Retinal pigment epithelial cell (primary cell): ENCODE data around the gene MOB4.

Experiments used
- DNase-seq: peaks from one replicate; pipeline ENCODE4 v3.0.0-alpha.2; 2010; ENCODE audit warnings: low read depth
- H3K4me3 ChIP-seq: 2 replicates; pipeline ENCODE4 v1.5.1; 2011; ENCODE audit warnings: mild to moderate bottlenecking, low read length, control low read depth, moderate library complexity
- TF ChIP-seq, protein P1 (sequence below): conservative IDR thresholded peaks from 2 replicates; pipeline ENCODE4 v1.5.1; 2011; ENCODE audit warnings: low read depth, low read length, control low read depth, inconsistent platforms

Gene MOB4

DNA sequence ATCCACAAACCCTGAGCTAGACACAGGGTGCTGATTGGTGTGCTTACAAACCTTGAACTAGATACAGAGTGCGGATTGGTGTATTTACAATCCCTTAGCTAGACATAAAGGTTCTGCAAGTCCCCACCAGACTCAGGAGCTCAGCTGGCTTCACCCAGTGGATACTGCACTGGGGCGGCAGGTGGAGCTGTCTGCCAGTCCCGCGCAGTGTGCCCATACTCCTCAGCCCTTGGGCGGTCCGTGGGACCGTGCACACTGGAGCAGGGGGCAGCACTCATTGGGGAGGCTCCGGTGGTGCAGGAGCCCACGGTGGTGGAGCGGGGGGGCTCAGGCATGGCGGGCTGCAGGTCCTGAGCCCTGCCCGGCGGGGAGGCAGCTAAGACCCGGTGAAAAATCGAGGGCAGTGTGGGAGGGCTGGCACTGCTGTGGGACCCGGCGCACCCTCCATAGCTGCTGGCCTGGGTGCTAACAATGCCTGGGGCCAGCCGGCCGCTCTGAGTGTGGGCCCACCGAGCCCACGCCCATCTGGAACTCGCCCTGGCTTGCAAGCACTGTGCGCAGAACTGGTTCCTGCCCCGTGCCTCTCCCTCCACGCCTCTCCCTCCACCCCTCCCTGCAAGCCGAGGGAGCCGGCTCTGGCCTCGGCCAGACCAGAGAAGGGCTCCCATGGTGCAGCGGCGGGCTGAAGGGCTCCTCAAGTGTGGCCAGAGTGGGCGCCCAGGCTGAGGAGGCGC, 75.6 kb downstream of the MOB4 start:
- no peak overlapping the region for H3K4me3 ChIP-seq
- DNase-seq = no peak
- TF ChIP-seq, protein P1, sequence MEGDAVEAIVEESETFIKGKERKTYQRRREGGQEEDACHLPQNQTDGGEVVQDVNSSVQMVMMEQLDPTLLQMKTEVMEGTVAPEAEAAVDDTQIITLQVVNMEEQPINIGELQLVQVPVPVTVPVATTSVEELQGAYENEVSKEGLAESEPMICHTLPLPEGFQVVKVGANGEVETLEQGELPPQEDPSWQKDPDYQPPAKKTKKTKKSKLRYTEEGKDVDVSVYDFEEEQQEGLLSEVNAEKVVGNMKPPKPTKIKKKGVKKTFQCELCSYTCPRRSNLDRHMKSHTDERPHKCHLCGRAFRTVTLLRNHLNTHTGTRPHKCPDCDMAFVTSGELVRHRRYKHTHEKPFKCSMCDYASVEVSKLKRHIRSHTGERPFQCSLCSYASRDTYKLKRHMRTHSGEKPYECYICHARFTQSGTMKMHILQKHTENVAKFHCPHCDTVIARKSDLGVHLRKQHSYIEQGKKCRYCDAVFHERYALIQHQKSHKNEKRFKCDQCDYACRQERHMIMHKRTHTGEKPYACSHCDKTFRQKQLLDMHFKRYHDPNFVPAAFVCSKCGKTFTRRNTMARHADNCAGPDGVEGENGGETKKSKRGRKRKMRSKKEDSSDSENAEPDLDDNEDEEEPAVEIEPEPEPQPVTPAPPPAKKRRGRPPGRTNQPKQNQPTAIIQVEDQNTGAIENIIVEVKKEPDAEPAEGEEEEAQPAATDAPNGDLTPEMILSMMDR = no peak

DNA sequence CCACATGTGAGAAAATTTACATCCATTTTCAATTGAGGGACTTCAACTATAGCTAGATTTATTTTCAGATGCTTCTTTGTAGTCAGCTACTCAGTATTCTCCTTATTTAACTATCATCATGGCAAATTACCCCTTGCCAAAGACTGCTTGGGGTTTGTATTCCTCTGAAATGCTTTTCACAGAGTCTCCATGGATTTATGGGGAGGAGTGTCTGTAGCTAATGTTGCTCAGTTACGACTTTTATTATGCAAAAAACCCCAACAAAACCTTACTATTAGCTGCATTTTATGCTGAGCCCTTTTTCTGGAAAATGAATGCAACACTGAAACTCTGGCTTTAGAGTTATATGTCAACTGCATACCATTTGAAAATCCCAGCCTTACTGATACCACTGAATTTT, 80.9 kb downstream of the MOB4 start:
- DNase-seq = no peak
- no peak overlapping the region for H3K4me3 ChIP-seq
- TF ChIP-seq, protein P1 = no peak

DNA sequence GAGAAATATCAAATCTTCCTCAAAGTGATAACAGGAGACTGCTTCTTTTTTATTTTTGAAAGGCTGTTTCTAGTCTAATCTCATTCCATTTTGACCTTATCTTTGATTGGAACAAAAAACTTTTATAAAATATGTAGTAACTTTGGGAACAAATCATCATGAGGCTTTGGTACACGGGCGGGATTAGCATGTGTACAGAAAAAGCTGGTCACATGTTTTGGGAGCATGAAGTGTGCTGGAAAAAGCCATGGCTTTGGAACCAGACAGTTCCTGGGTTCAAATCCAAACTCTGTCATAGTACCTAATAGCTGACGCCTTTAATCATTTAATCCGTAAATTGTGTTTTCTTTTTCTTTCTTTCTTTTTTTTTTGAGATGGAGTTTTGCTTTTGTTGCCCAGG, 81.3 kb downstream of the MOB4 start:
- DNase-seq = no peak

DNA sequence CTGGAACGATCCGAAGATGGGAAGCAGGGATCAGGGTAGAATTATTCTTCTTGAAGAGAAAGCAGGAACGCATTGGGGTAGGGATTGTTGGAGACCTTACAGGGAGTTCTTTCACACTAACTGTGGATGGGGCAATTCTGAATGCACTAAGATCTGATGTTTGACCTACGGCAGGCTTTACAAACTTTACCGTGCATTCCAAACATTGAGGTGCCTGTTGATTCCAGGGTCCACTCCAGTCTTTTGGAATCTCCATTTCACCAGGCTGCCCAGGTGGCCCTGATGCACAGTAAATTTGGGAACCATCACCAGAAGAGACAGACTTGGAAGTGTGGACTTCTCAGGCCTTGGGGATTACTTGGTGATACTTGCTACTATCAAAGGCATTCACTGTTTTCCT, 82.6 kb downstream of the MOB4 start:
- DNase-seq = no peak
- TF ChIP-seq, protein P1 = no peak
- H3K4me3 ChIP-seq = no peak overlapping the region

More for the DNA sequence above, 81.3 kb downstream of the MOB4 start:
- TF ChIP-seq, protein P1 = no peak
- H3K4me3 ChIP-seq = no peak overlapping the region

DNA sequence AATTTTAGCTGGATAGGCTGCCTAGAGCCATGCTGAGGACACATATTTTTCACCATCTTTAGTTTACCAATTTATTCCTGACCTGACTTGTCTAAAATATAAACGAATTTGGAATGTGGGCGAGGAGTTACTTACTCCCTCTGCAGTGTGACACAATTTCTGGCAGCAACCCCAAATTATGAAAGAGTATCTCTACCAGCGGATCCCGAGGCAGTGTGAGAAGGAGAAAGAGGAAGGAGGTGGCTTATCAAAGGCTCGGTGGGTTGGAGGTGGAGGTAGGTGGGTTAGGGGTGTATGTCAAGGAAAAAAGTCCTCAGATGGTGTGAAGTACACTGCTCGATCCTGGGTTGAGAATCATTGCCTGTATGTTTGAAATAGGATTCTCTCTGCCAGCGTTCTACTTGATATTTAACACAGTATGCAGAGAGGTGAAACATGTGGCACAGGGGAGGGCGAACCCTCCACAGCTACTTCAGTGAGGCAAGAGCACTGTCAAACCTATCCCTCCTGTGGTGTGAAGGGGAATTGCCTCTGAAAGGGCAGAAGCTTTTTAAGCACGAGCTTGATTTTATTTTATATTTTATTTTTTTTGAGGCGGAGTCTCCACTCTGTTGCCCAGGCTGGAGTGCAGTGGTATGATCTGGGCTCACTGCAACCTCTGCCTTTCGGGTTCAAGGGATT, 83.6 kb downstream of the MOB4 start:
- TF ChIP-seq, protein P1 = peak; percentile 64
- no peak for DNase-seq
- no peak overlapping the region for H3K4me3 ChIP-seq

DNA sequence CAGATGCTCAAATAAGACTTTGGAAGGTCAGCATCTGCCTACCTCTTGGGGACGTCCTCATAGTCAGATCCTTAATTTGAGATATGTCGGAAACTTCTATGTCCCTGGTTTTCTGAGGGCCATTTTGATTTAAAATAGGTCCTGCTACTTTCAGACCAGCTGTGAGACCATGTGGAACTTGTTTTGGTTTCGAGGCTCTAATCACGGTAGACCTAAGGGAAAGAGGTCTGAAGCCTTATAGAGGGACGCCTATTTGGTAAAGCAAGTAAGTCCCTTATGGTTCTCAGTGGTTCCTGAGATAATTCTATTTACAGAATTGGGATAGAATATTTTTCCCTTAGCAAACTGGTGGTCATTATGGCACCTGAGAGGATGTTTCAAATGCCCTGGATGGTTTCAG, 84.4 kb downstream of the MOB4 start:
- H3K4me3 ChIP-seq = no peak overlapping the region
- TF ChIP-seq, protein P1 = no peak
- DNase-seq = no peak

DNA sequence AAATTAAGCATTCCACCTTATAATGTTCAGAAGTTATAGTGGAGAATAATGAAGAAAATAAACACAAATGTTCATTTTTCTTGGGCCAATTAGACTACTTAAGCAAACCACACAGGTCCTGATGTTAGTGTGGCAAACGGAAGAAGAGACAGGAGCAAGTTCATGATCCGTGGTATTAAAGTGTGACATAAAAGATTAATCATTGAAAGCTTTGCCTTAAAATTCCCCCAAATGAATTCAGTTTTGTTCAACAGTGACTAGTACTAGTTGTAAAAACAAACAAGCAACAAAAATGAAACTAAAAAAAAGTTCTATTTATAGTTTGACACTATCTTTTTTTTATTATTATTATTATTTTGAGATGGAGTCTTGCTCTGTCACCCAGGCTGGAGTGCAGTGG, 85.9 kb downstream of the MOB4 start:
- no peak overlapping the region for H3K4me3 ChIP-seq
- TF ChIP-seq, protein P1 = no peak
- DNase-seq = no peak
